GM23248 (cell line): ENCODE results near the gene EPHA5.

Experiments used
- EZH2 ChIP-seq: fragments of 200-600 bp; sonication (generic); IDR thresholded peaks from 2 replicates; pipeline ENCODE4 v1.6.1; 2018; ENCODE audit warnings: antibody characterized with exemption, mild to moderate bottlenecking; ENCODE audit not compliant: insufficient read depth, poor library complexity, severe bottlenecking
- EZH2phosphoT487 ChIP-seq: fragments of 200-600 bp; sonication (generic); IDR thresholded peaks from 2 replicates; pipeline ENCODE4 v1.6.1; 2018; ENCODE audit warnings: antibody characterized with exemption, moderate library complexity, mild to moderate bottlenecking, low read depth; ENCODE audit not compliant: insufficient read depth

GRCh38 chr4:65386927-65387326 is 283.4 kb downstream of the EPHA5 start:
- TF ChIP-seq EZH2: no peak
- no peak for TF ChIP-seq EZH2phosphoT487
